ENCODE data around the gene PRSS2. TPM values are rescaled to one million over a fixed set of nuclear protein-coding genes. Genes with fewer than 3 reads are reported as not detected.

Gene PRSS2
- total RNA-seq, 1 donor from 2014 or later = not detected

- DNase-seq = no peak
- intact Hi-C loops (cut with DNase I) = no loop called here
- ATAC-seq (ENCODE audit: poor library complexity) = no peak
Measured at GRCh38 chr7:142777318-142777717, 6.5 kb downstream of the PRSS2 start.

DNA sequence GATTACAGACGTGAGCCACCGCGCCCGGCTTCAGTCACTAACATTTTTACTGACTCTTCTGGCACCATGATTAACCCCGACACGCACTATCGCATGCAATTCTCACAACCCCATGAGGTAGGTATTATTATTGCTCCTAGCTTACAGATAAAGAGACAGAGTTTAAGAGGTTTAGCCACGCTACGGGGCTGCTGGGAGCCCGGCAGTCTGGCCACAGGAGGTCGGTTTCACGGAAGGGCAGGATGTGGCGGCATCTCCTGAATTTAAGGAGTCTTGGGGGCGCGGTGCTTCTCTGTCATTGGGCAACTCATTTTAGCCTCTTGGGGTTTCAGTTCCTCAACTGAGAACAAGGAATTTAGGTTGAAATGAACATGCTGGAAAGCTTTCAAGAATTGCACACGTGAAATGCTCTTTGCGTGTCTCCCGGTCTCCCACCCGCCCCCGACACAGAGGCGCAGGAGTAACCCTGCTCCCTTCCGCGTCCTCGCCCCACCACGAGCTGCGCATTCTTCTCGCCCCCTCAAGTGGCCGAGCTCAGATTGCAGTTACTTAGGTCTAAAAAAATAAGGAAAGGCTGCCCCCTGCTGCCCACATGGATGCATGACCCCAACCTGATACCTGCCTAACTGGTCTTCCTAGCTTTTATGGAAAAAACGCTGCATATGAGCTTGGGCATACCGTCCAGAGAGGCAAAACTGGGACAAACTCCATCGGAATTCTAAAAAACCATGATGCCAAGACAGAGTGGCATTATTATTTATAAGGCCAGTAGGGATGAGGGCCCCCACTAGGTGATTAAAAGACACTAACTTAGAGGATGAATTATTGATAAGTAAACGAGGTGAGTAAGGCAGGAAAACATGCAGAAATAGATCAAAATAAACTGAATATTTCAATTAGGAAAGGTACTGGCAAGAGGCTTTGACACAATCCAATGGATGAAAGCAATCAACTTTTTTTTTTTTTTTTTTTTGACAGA lies 12.4 kb downstream of the PRSS2 start:
- intact Hi-C loops (cut with DNase I) = loop anchor here (1.0 kb wide), 1 partner anchor 71 kb away; no protein-coding TSS in a partner anchor
- DNase-seq (peak; percentile 90), ATAC-seq (ENCODE audit: poor library complexity) (peak; percentile 94)

DNA sequence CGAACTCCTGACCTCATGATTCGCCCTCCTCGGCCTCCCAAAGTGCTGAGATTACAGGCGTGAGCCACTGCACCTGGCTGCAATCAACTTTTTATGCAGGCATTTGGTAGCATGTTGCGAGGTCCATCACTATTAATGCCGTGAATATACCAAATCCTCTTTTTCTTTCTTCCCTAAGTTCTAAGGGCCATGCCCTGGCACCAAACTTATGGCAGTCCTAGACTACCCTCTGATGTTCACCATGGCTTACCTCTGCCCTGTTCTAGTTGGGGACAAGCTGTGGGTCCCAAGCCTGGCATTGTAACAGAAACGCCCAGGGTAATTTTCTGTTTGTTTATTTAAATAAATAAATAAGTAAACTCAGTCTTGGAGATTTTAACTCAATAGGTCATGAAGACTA lies 13.3 kb downstream of the PRSS2 start:
- DNase-seq = no peak
- ATAC-seq (ENCODE audit: poor library complexity) = no peak

DNA sequence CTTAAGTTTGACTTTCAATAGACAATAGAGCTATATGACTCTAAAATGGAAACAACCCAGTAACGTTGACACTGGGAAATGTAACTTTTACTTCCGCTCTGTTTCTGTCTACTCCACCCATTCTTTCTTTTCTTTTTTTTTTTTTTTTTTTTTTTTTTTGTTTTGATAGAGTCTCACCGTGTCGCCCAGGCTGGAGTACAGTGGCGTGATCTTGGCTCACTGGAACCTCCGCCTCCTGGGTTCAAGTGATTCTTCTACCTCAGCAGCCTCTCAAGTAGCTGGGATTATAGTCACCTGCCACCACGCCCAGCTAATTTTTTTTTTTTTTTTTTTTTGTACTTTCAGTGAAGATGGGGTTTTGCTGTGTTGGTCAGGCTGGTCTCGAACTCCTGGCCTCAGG lies 13.9 kb downstream of the PRSS2 start:
- ATAC-seq (ENCODE audit: poor library complexity) (no peak), DNase-seq (no peak)
- intact Hi-C loops (cut with DNase I) = loop anchor here (5.0 kb wide), 1 partner anchor 152 kb away; no protein-coding TSS in a partner anchor

More for the DNA sequence above, 13.3 kb downstream of the PRSS2 start:
- intact Hi-C loops (cut with DNase I) = no loop called here

GRCh38 chr7:142785841-142786250 lies 15.1 kb downstream of the PRSS2 start:
- intact Hi-C loops (cut with DNase I) = loop anchor here (5.0 kb wide), 1 partner anchor 154 kb away; no protein-coding TSS in a partner anchor
- ATAC-seq (ENCODE audit: poor library complexity) = no peak

DNA sequence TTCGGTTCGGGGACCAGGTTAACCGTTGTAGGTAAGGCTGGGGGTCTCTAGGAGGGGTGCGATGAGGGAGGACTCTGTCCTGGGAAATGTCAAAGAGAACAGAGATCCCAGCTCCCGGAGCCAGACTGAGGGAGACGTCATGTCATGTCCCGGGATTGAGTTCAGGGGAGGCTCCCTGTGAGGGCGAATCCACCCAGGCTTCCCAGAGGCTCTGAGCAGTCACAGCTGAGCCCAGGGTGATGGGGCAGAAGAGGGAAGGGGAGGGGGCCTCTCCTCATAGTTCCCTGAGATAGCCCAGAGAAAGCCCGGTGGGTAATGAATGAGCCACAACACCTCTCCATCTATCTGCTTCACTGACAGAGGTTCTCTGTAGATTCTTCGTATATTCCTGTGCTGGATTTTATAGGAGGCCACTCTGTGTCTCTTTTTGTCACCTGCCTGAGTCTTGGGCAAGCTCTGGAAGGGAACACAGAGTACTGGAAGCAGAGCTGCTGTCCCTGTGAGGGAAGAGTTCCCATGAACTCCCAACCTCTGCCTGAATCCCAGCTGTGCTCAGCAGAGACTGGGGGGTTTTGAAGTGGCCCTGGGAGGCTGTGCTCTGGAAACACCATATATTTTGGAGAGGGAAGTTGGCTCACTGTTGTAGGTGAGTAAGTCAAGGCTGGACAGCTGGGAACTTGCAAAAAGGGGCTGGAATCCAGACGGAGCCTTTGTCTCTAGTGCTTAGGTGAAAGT lies 16.4 kb downstream of the PRSS2 start:
- DNase-seq = no peak
- intact Hi-C loops (cut with DNase I) = loop anchor here (5.0 kb wide), 1 partner anchor 155 kb away; no protein-coding TSS in a partner anchor
- no peak for ATAC-seq (ENCODE audit: poor library complexity)

More at GRCh38 chr7:142785841-142786250, 15.1 kb downstream of the PRSS2 start:
- no peak for DNase-seq

- ATAC-seq (ENCODE audit: poor library complexity) (no peak), DNase-seq (no peak)
- intact Hi-C loops (cut with DNase I) = loop anchor here (5.0 kb wide), 1 partner anchor 155 kb away; no protein-coding TSS in a partner anchor
Measured at GRCh38 chr7:142787783-142788182, 17.0 kb downstream of the PRSS2 start.

GRCh38 chr7:142788303-142789289 lies 17.8 kb downstream of the PRSS2 start:
- intact Hi-C loops (cut with DNase I) = loop anchor here (5.0 kb wide), 1 partner anchor 156 kb away; no protein-coding TSS in a partner anchor
- DNase-seq (no peak), ATAC-seq (ENCODE audit: poor library complexity) (no peak)

DNA sequence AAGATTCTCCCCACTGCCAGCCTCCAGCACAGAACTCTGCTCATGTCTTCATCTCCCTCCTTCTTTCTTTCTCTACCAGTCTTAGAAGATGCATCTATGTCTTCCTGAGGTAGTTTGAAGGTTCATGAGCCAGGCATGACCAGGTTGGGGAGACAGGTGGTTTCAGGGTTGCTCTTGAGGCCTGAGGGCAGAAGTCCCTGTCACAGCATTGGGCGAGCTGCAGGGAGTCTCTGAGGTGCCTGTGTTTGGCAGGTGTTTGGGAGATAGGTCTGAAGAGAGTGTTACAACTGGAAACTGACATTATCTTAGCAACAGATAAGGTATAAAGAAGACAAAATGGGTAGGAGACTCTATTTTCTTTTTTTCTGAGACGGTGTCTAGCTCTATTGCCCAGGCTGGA lies 18.7 kb downstream of the PRSS2 start:
- DNase-seq = no peak
- no peak for ATAC-seq (ENCODE audit: poor library complexity)
- intact Hi-C loops (cut with DNase I) = loop anchor here (5.0 kb wide), 1 partner anchor 157 kb away; no protein-coding TSS in a partner anchor

DNA sequence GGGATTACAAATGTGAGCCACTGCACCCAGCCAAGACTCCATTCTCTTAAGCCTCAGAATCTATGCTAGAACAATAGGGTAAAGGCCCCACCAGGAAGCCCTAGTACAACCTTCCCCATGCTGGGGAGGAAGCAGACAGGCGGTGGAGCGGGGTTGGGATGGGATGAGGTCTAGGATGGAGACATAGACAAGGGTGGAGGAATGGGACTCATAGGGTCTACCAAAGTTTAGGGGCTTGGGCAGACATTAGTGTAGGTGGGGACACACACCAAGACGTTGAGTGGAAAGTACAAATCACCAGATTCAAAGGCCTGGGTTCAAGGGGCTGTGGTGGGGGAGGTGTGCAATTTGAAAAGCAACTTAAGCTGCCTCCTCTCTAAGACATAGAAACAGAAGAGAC lies 19.3 kb downstream of the PRSS2 start:
- no peak for DNase-seq
- intact Hi-C loops (cut with DNase I) = no loop called here
- ATAC-seq (ENCODE audit: poor library complexity) = no peak

- no peak for DNase-seq
- intact Hi-C loops (cut with DNase I) = no loop called here
- no peak for ATAC-seq (ENCODE audit: poor library complexity)
Measured at GRCh38 chr7:142790555-142790954, 19.8 kb downstream of the PRSS2 start.

DNA sequence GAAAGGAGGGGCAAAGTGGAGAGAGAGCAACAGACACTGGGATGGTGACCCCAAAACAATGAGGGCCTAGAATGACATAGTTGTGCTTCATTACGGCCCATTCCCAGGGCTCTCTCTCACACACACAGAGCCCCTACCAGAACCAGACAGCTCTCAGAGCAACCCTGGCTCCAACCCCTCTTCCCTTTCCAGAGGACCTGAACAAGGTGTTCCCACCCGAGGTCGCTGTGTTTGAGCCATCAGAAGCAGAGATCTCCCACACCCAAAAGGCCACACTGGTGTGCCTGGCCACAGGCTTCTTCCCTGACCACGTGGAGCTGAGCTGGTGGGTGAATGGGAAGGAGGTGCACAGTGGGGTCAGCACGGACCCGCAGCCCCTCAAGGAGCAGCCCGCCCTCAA lies 20.7 kb downstream of the PRSS2 start:
- intact Hi-C loops (cut with DNase I) = no loop called here
- no peak for DNase-seq
- no peak for ATAC-seq (ENCODE audit: poor library complexity)

DNA sequence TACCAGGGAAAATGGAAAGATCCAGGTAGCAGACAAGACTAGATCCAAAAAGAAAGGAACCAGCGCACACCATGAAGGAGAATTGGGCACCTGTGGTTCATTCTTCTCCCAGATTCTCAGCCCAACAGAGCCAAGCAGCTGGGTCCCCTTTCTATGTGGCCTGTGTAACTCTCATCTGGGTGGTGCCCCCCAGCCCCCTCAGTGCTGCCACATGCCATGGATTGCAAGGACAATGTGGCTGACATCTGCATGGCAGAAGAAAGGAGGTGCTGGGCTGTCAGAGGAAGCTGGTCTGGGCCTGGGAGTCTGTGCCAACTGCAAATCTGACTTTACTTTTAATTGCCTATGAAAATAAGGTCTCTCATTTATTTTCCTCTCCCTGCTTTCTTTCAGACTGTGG lies 21.4 kb downstream of the PRSS2 start:
- no peak for ATAC-seq (ENCODE audit: poor library complexity)
- intact Hi-C loops (cut with DNase I) = no loop called here
- no peak for DNase-seq

- no peak for ATAC-seq (ENCODE audit: poor library complexity)
- intact Hi-C loops (cut with DNase I) = no loop called here
Measured at GRCh38 chr7:142792593-142792992, 21.8 kb downstream of the PRSS2 start.

GRCh38 chr7:142793156-142793555 lies 22.4 kb downstream of the PRSS2 start:
- intact Hi-C loops (cut with DNase I) = no loop called here
- ATAC-seq (ENCODE audit: poor library complexity) (no peak), DNase-seq (no peak)

More at GRCh38 chr7:142792593-142792992, 21.8 kb downstream of the PRSS2 start:
- DNase-seq = no peak

DNA sequence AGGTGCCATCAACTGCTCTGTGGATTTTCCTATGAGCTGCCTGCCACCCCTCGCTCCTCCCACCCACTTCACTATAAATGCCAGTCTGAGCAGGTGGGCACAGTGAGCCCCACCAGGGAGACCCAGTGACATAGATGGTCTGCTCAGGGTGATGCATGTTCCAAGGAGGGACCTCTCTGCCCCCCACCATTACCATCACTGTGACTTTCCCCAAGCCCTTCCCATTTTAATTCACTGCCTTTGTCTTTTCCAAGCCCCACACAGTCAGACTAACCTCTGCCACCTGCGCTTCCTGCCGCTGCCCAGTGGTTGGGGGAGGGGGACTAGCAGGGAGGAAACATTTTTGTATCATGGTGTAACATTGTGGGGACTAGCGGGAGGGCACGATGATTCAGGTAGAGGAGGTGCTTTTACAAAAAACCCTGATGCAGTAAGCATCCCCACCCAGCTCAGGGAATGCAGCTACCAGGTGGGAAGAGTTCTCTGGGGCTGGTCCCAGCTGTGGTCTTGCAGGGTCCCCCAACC lies 24.6 kb downstream of the PRSS2 start:
- intact Hi-C loops (cut with DNase I) = no loop called here
- ATAC-seq (ENCODE audit: poor library complexity) (no peak), DNase-seq (no peak)

GRCh38 chr7:142796001-142796500 lies 25.3 kb downstream of the PRSS2 start:
- ATAC-seq (ENCODE audit: poor library complexity) (no peak), DNase-seq (no peak)
- intact Hi-C loops (cut with DNase I) = no loop called here

Data from Right ventricle myocardium superior (tissue), 1 donor.